GM18526 (cell line): Measurements from ENCODE around the gene KBTBD8.

Experiments used
- POLR2A ChIP-seq: IDR thresholded peaks from 3 replicates; pipeline ENCODE4 v1.6.1; 2011; ENCODE audit not compliant: insufficient read length; ENCODE audit errors: extremely low read depth

KBTBD8 gene

DNA sequence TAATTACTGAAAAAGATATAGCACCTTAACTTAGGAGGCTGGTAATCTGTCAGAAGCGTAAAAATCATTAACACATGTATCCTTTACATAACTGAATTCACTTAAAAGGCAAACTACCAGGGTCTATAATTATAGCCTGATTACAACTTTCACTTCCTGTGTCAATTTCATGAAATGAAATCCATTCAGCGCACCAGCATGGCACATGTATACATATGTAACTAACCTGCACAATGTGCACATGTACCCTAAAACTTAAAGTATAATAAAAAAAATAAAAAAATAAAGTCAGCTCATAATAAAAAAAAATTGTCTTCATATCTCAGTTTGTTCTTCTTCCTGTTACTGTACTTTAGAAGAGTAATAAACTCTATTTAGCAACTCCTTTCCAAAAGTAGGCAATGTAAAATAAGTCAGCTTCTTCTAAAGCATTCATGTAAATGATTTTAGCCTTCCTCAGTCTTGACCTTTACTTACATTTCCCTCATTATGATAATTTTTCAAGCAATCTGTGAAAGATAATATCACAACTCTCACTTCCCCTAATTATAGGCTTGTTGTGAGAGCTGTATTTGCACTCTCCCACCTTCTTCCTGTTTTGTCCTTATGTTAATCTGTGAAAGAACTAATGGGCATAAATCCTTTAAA is 50.1 kb downstream of the KBTBD8 start:
- TF ChIP-seq POLR2A, result no peak

DNA sequence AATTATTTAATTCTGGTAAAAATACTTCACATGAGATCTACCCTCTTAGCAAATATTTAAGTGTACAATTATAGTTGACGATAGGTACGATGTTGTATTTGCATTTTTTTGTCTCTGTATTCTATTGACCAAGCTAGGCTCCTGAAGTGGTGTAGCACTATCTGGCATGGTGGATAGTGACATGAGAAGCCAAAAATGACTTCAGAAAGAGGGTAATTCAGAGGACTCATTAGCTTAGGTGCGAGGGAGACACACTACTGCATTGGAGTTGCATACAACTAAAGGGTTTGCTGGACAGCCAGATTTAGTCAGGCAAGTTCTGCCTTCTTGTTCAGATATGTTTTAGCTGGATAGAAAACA is 50.6 kb downstream of the KBTBD8 start:
- no peak for TF ChIP-seq POLR2A

GRCh38 chr3:67059443-67059842 is 61.3 kb downstream of the KBTBD8 start:
- no peak for TF ChIP-seq POLR2A
